ENCODE results near the gene PGLYRP2.

PGLYRP2 gene

GRCh38 chr19:15456871-15457700, 22.2 kb downstream of the PGLYRP2 start:
- DNase-seq (ENCODE audit: low spot score), result no peak

GRCh38 chr19:15456441-15456840, 22.9 kb downstream of the PGLYRP2 start:
- no peak for TF ChIP-seq CTCF (IDR thresholded peaks at IDR 0.05; ENCODE audit: extremely low read depth, missing control alignments)

More at GRCh38 chr19:15456871-15457700, 22.2 kb downstream of the PGLYRP2 start:
- no peak for TF ChIP-seq CTCF (IDR thresholded peaks at IDR 0.05; ENCODE audit: extremely low read depth, missing control alignments)

GRCh38 chr19:15455996-15456395, 23.3 kb downstream of the PGLYRP2 start:
- no peak for TF ChIP-seq CTCF (IDR thresholded peaks at IDR 0.05; ENCODE audit: extremely low read depth, missing control alignments)
- DNase-seq (ENCODE audit: low spot score), result no peak

More at GRCh38 chr19:15456441-15456840, 22.9 kb downstream of the PGLYRP2 start:
- no peak for DNase-seq (ENCODE audit: low spot score)

GRCh38 chr19:15453906-15454860, 25.1 kb downstream of the PGLYRP2 start:
- no peak for TF ChIP-seq CTCF (IDR thresholded peaks at IDR 0.05; ENCODE audit: extremely low read depth, missing control alignments)
- DNase-seq (ENCODE audit: low spot score), result no peak

GRCh38 chr19:15453091-15453578, 26.2 kb downstream of the PGLYRP2 start:
- no peak for TF ChIP-seq CTCF (IDR thresholded peaks at IDR 0.05; ENCODE audit: extremely low read depth, missing control alignments)
- no peak for DNase-seq (ENCODE audit: low spot score)

DNA sequence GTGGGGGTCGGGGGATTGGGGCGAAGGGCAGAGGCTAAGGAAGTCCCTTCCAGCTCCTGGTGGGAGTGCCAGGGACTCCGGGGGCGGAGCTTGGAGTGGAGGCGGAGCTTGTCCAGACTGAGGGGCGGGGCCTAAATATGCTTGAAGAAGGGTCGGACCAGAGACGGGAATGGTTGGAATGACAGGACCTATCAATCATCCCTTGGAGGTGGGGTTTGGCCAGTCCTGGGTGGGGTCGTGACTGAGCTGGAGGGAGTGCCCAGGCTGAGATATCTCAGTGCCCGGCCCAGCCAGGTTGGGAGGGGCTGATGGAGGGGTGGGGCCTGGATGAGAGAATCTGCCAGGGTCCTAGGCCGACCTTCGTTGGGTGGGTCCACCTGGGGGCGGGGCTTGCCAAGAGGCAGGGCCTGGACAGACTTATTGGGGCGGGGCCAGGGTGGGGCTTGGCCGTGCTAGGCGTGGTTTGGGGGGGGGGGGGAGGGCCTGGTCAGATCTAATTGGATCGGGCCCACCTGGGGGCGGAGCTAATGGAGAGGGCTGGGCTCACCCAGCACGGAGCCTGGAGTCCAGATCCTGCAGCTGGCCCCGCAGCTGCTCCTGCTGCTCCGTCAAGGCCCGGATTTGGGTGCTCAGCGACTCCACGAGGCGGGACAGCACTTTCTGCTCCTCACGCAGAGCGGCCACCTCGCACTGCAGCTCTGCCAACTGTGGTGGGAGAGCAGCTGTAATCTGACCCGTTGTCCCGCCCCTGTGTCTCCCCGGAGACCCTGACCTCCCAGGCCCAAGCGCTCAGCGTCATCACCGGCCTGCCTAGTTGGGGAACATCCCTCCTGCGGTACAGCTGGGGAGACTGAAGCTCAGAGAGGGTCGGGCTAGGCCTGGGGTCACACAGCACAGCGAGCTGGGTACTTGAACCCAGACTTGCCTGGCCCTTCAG, 26.9 kb downstream of the PGLYRP2 start:
- no peak for DNase-seq (ENCODE audit: low spot score)
- TF ChIP-seq CTCF (IDR thresholded peaks at IDR 0.05; ENCODE audit: extremely low read depth, missing control alignments), result no peak

Measured in GM20000 (cell line).